H9 (cell line): ENCODE data around the gene LTBP2. TPM values are rescaled to one million over a fixed set of nuclear protein-coding genes. Genes with fewer than 3 reads are reported as not detected.

Source experiments
- DNase-seq: peaks from one replicate; pipeline ENCODE4 v3.0.0-alpha.2; 2017
- H2AFZ ChIP-seq: one replicate; pipeline ENCODE4 v1.6.1; 2013; ENCODE audit warnings: mild to moderate bottlenecking, low read length, control low read depth, moderate library complexity
- H2AK5ac ChIP-seq: 2 replicates; pipeline ENCODE4 v1.6.1; 2013; ENCODE audit warnings: low read length, control low read depth, mixed read lengths; ENCODE audit not compliant: insufficient read length
- H2BK120ac ChIP-seq: one replicate; pipeline ENCODE4 v1.6.1; 2013; ENCODE audit warnings: low read depth, mild to moderate bottlenecking, low read length, control low read depth, inconsistent platforms; ENCODE audit not compliant: poor library complexity, severe bottlenecking
- H2BK12ac ChIP-seq: 2 replicates; pipeline ENCODE4 v1.6.1; 2013; ENCODE audit warnings: low read length, control low read depth, mixed read lengths, low read depth; ENCODE audit not compliant: insufficient read length
- H2BK15ac ChIP-seq: 2 replicates; pipeline ENCODE4 v1.6.1; 2013; ENCODE audit warnings: low read depth, low read length, control low read depth
- H2BK20ac ChIP-seq: one replicate; pipeline ENCODE4 v1.6.1; 2013; ENCODE audit warnings: low read depth, mild to moderate bottlenecking, low read length, control low read depth, inconsistent platforms; ENCODE audit not compliant: poor library complexity, severe bottlenecking
- H2BK5ac ChIP-seq: 2 replicates; pipeline ENCODE4 v1.6.1; 2013; ENCODE audit warnings: low read length, control low read depth, mixed read lengths; ENCODE audit not compliant: insufficient read length
- H3K14ac ChIP-seq: 2 replicates; pipeline ENCODE4 v1.6.1; 2013; ENCODE audit warnings: low read length, control low read depth; ENCODE audit not compliant: insufficient read depth
- H3K18ac ChIP-seq: 2 replicates; pipeline ENCODE4 v1.6.1; 2013; ENCODE audit warnings: low read depth, mild to moderate bottlenecking, mixed read lengths, low read length, control low read depth; ENCODE audit not compliant: insufficient read length
- H3K23ac ChIP-seq: 2 replicates; pipeline ENCODE4 v1.6.1; 2013; ENCODE audit warnings: low read length, control low read depth, mixed read lengths, low read depth; ENCODE audit not compliant: insufficient read length
- H3K23me2 ChIP-seq: 2 replicates; pipeline ENCODE4 v1.6.1; 2013; ENCODE audit warnings: low read depth, mild to moderate bottlenecking, mixed read lengths, low read length, control low read depth; ENCODE audit not compliant: insufficient read length, poor library complexity, severe bottlenecking
- H3K27ac ChIP-seq: 2 replicates; pipeline ENCODE4 v1.5.1; 2013; ENCODE audit warnings: low read length, control low read depth, mixed read lengths, low read depth; ENCODE audit not compliant: insufficient read length
- H3K27me3 ChIP-seq: 2 replicates; pipeline ENCODE4 v1.6.1; 2013; ENCODE audit warnings: low read length, control low read depth, inconsistent platforms; ENCODE audit not compliant: insufficient read depth
- H3K4ac ChIP-seq: 2 replicates; pipeline ENCODE4 v1.6.1; 2013; ENCODE audit warnings: low read depth, mild to moderate bottlenecking, control low read depth, inconsistent platforms, low read length, moderate library complexity
- H3K4me1 ChIP-seq: 2 replicates; pipeline ENCODE4 v1.6.1; 2013; ENCODE audit warnings: low read length, control low read depth, inconsistent platforms; ENCODE audit not compliant: insufficient read depth
- H3K4me2 ChIP-seq: 2 replicates; pipeline ENCODE4 v1.6.1; 2013; ENCODE audit warnings: low read length, control low read depth, mixed read lengths; ENCODE audit not compliant: insufficient read length, insufficient read depth
- H3K56ac ChIP-seq: 2 replicates; pipeline ENCODE4 v1.6.1; 2013; ENCODE audit warnings: low read depth, mild to moderate bottlenecking, mixed read lengths, low read length, control low read depth; ENCODE audit not compliant: insufficient read length
- H3K79me1 ChIP-seq: 2 replicates; pipeline ENCODE4 v1.6.1; 2013; ENCODE audit warnings: low read depth, mild to moderate bottlenecking, moderate library complexity, low read length, control low read depth, inconsistent platforms; ENCODE audit not compliant: insufficient read depth, poor library complexity, severe bottlenecking
- H3K79me2 ChIP-seq: 2 replicates; pipeline ENCODE4 v1.6.1; 2013; ENCODE audit warnings: low read length, control low read depth, inconsistent platforms; ENCODE audit not compliant: insufficient read depth
- H3K9ac ChIP-seq: 2 replicates; pipeline ENCODE4 v1.6.1; 2013; ENCODE audit warnings: low read length, control low read depth, mixed read lengths; ENCODE audit not compliant: insufficient read length; ENCODE audit errors: extremely low read depth
- H3K9me3 ChIP-seq: one replicate; pipeline ENCODE4 v1.6.1; 2013; ENCODE audit warnings: low read depth, low read length, inconsistent platforms; ENCODE audit not compliant: control insufficient read depth
- H3T11ph ChIP-seq: one replicate; pipeline ENCODE4 v1.6.1; 2013; ENCODE audit warnings: mild to moderate bottlenecking, low read length, control low read depth, inconsistent platforms
- H4K20me1 ChIP-seq: one replicate; pipeline ENCODE4 v1.6.1; 2013; ENCODE audit not compliant: control insufficient read depth, insufficient read length, insufficient read depth
- H4K5ac ChIP-seq: 2 replicates; pipeline ENCODE4 v1.6.1; 2013; ENCODE audit warnings: low read depth, mild to moderate bottlenecking, mixed read lengths, low read length, control low read depth; ENCODE audit not compliant: insufficient read length
- H4K8ac ChIP-seq: replicated peaks from 2 replicates; pipeline ENCODE4 v1.6.1; 2013; ENCODE audit warnings: low read length, control low read depth, mixed read lengths, low read depth; ENCODE audit not compliant: insufficient read length
- H4K91ac ChIP-seq: 2 replicates; pipeline ENCODE4 v1.6.1; 2013; ENCODE audit warnings: low read depth, mild to moderate bottlenecking, moderate library complexity, mixed read lengths, low read length, control low read depth; ENCODE audit not compliant: insufficient read length
- H3K27ac Mint-ChIP-seq, 3 experiments: 2 replicates in 2 of 3; 3 replicates in 1 of 3; pipeline ENCODE4 v1.8.0; 2020 to 2021; ENCODE audit warnings: mixed read lengths in 3 of 3, mild to moderate bottlenecking in 1 of 3, moderate library complexity in 1 of 3
- H3K27me3 Mint-ChIP-seq: 2 replicates; pipeline ENCODE4 v1.8.0; 2021; ENCODE audit warnings: low read depth, mild to moderate bottlenecking, moderate library complexity, mixed read lengths
- H3K36me3 Mint-ChIP-seq, 3 experiments: 2 replicates in 2 of 3; 3 replicates in 1 of 3; pipeline ENCODE4 v1.8.0; 2020 to 2021; ENCODE audit warnings: low read depth in 3 of 3, mixed read lengths in 3 of 3; ENCODE audit not compliant: insufficient read depth in 1 of 3
- H3K4me1 Mint-ChIP-seq, 2 experiments: 2 replicates each; pipeline ENCODE4 v1.8.0; 2020; ENCODE audit warnings: mixed read lengths in 2 of 2
- H3K4me3 Mint-ChIP-seq, 2 experiments: 2 replicates in 1 of 2; 3 replicates in 1 of 2; pipeline ENCODE4 v1.8.0; 2020 to 2021; ENCODE audit warnings: mild to moderate bottlenecking in 2 of 2, mixed read lengths in 2 of 2, moderate library complexity in 1 of 2
- H3K9me3 Mint-ChIP-seq, 2 experiments: 2 replicates in 1 of 2; 3 replicates in 1 of 2; pipeline ENCODE4 v1.8.0; 2020; ENCODE audit warnings: mild to moderate bottlenecking in 2 of 2, mixed read lengths in 2 of 2, moderate library complexity in 1 of 2
- WGBS: extraction: QIAGEN DNeasy Blood & Tissue Kit; methylation state at CpG from one replicate; pipeline ENCODE4 v1.1.7; 2013; ENCODE audit warnings: missing lambda C conversion rate, low lambda C conversion rate, mixed read lengths; ENCODE audit not compliant: insufficient read length; ENCODE audit errors: extremely low coverage; 5-methylcytosine and 5-hydroxymethylcytosine counted together
- total RNA-seq: library from RNA; stranded (reverse); gene quantifications from 2 replicates; pipeline ENCODE4 v1.2.1, GENCODE V29; 2021
- TF ChIP-seq, protein P1 (sequence below): fragments of 200-600 bp; sonication (generic); conservative IDR thresholded peaks from 3 replicates; pipeline ENCODE4 v1.8.0; 2021; ENCODE audit warnings: antibody characterized with exemption, mild to moderate bottlenecking

The LTBP2 gene
- total RNA-seq, 1 experiment from 2014 or later: 0.77 TPM

GRCh38 chr14:74463697-74464096 lies 148.3 kb downstream of the LTBP2 start:
- no peak for DNase-seq

More at GRCh38 chr14:74463697-74464096, 148.3 kb downstream of the LTBP2 start:
- TF ChIP-seq, protein P1, sequence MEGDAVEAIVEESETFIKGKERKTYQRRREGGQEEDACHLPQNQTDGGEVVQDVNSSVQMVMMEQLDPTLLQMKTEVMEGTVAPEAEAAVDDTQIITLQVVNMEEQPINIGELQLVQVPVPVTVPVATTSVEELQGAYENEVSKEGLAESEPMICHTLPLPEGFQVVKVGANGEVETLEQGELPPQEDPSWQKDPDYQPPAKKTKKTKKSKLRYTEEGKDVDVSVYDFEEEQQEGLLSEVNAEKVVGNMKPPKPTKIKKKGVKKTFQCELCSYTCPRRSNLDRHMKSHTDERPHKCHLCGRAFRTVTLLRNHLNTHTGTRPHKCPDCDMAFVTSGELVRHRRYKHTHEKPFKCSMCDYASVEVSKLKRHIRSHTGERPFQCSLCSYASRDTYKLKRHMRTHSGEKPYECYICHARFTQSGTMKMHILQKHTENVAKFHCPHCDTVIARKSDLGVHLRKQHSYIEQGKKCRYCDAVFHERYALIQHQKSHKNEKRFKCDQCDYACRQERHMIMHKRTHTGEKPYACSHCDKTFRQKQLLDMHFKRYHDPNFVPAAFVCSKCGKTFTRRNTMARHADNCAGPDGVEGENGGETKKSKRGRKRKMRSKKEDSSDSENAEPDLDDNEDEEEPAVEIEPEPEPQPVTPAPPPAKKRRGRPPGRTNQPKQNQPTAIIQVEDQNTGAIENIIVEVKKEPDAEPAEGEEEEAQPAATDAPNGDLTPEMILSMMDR: no peak
- no peak overlapping the region for H4K8ac ChIP-seq
- H3K79me2 ChIP-seq: no peaks in the 10 kb centered on the region
- no peak overlapping the region for H3K18ac ChIP-seq
- WGBS: no CpG with 5 or more reads among the region's 5 CpGs
- H4K91ac ChIP-seq: no peak overlapping the region
- Mint-ChIP-seq H3K36me3 (no peaks in the 10 kb centered on the region), H3K27me3 (peaks cover 1% of the 10 kb centered on the region; the same call in 1 of the 2 replicates), H3K9me3 (no peaks in the 10 kb centered on the region), H3K4me3 (no peak overlapping the region), H3K27ac (no peak overlapping the region), H3K4me1 (peaks cover 4 to 22% of the 10 kb centered on the region in 2 experiments)
- H3K23ac ChIP-seq: no peak overlapping the region
- H3K27me3 ChIP-seq: no peaks in the 10 kb centered on the region
- no peak overlapping the region for H3T11ph ChIP-seq
- H3K9ac ChIP-seq: no peak overlapping the region
- no peaks in the 10 kb centered on the region for H3K79me1 ChIP-seq
- no peaks in the 10 kb centered on the region for H3K9me3 ChIP-seq
- H3K14ac ChIP-seq: no peak overlapping the region
- no peak overlapping the region for H2BK12ac ChIP-seq
- no peak overlapping the region for H2BK20ac ChIP-seq
- no peak overlapping the region for H3K4ac ChIP-seq
- no peak overlapping the region for H4K5ac ChIP-seq
- H2BK120ac ChIP-seq: no peak overlapping the region
- H3K56ac ChIP-seq: no peak overlapping the region
- no peak overlapping the region for H2AK5ac ChIP-seq
- no peaks in the 10 kb centered on the region for H4K20me1 ChIP-seq
- H3K23me2 ChIP-seq: no peaks in the 10 kb centered on the region
- H2BK5ac ChIP-seq: no peak overlapping the region
- no peak overlapping the region for H2BK15ac ChIP-seq
- no peak overlapping the region for H3K27ac ChIP-seq
- no peaks in the 10 kb centered on the region for H3K4me1 ChIP-seq
- H3K4me2 ChIP-seq: no peak overlapping the region
- no peak overlapping the region for H2AFZ ChIP-seq
